GM12892 (cell line): ENCODE data around the gene CDK11B.

Experiments used
- DNase-seq: peaks from one replicate; pipeline ENCODE4 v3.0.0; 2011; ENCODE audit not compliant: insufficient read length
- FAIRE-seq: peaks from 2 replicates; lab custom pipeline; 2011; peaks lifted over from hg19 to GRCh38; lab: Jason Lieb, UNC
- POLR2A ChIP-seq: IDR thresholded peaks from 2 replicates; pipeline ENCODE4 v1.6.1; 2011; ENCODE audit warnings: low read depth, low read length, control low read depth
- POLR2AphosphoS5 ChIP-seq: IDR thresholded peaks from 2 replicates; pipeline ENCODE4 v1.6.1; 2011; ENCODE audit warnings: low read depth, low read length, control low read depth
- TAF1 ChIP-seq: IDR thresholded peaks from 2 replicates; pipeline ENCODE4 v1.6.1; 2011; ENCODE audit warnings: low read depth, mild to moderate bottlenecking, control low read depth, low read length, borderline replicate concordance

Gene CDK11B

DNA sequence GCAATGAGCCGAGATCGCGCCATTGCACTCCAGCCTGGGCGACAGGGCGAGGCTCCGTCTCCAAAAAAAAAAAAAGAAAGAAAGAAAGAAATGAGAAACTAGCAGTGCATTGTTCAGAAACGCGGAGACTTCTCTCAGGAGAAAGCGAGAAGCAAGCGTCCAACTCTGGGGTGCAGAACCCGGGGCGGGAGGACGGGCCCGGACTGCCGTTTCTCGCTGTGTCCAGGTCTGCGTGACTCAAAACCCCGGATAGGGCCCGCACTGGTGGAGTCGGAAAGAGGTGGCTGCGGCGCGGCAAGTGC, 43.9 kb downstream of the CDK11B start:
- no peak for FAIRE-seq
- TF ChIP-seq POLR2A: no peak
- DNase-seq: no peak

- DNase-seq: no peak
- TF ChIP-seq POLR2AphosphoS5 (no peak), TAF1 (no peak), POLR2A (no peak)
- FAIRE-seq: no peak
Measured at GRCh38 chr1:1614204-1614953, 44.4 kb downstream of the CDK11B start.

- FAIRE-seq (no peak), DNase-seq (no peak)
- no peak for TF ChIP-seq TAF1
- TF ChIP-seq POLR2A: no peak
- no peak for TF ChIP-seq POLR2AphosphoS5
Measured at GRCh38 chr1:1613509-1614082, 45.2 kb downstream of the CDK11B start.

DNA sequence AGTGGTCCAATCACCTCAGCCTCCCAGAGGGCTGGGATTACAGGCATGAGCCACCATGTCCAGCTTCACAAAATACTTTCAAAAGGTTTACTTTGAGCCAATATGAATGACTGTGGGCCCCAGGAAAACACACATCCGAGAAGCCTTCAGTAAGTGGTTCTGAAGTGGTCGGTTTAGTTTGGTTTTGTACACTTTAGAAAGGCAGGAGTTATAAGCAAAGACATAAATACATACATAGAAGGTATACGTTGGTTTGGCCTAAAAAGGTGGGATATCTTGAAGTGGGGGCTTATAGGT, 46.8 kb downstream of the CDK11B start:
- FAIRE-seq (no peak), DNase-seq (no peak)
- TF ChIP-seq TAF1 (no peak), POLR2A (no peak), POLR2AphosphoS5 (no peak)

DNA sequence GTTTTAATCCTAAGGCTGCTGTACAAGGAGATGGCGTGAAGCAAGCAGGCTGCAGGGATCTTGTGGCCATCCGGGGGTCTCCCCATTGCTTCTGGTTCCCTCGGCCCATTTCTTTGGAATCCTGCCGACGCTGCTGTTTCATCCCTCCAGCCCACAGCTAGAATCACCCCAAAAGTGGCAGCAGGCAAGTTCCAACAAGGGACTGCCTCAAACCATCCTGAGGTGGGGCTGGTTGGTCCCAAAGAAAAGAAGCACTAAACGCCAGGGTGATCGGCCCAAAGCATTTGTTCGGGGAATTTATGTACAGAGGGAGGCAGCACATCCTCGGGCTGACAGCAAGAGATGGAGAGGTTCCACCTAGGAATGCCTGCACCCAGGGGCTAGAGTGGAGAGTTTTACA, 48.0 kb downstream of the CDK11B start:
- no peak for TF ChIP-seq POLR2AphosphoS5
- no peak for TF ChIP-seq TAF1
- no peak for TF ChIP-seq POLR2A
- DNase-seq (no peak), FAIRE-seq (no peak)

- FAIRE-seq (no peak), DNase-seq (no peak)
- TF ChIP-seq POLR2A (no peak), POLR2AphosphoS5 (no peak), TAF1 (no peak)
Measured at GRCh38 chr1:1609822-1610485, 48.9 kb downstream of the CDK11B start.

DNA sequence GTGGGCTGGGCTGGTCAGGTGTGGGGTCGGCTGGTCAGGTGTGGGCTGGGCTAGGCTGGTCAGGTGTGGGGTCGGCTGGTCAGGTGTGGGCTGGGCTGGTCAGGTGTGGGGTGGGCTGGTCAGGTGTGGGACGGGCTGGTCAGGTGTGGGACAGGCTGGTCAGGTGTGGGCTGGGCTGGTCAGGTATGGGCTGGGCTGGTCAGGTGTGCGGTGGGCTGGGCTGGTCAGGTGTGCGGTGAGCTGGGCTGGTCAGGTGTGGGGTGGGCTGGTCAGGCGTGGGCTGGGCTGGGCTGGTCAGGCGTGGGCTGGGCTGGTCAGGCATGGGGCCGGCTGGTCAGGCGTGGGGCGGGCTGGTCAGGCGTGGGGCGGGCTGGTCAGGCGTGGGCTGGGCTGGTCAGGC, 52.6 kb downstream of the CDK11B start:
- FAIRE-seq: no peak
- TF ChIP-seq POLR2A (no peak), TAF1 (no peak), POLR2AphosphoS5 (no peak)
- DNase-seq: no peak

GRCh38 chr1:1605724-1606123, 53.1 kb downstream of the CDK11B start:
- DNase-seq: no peak

DNA sequence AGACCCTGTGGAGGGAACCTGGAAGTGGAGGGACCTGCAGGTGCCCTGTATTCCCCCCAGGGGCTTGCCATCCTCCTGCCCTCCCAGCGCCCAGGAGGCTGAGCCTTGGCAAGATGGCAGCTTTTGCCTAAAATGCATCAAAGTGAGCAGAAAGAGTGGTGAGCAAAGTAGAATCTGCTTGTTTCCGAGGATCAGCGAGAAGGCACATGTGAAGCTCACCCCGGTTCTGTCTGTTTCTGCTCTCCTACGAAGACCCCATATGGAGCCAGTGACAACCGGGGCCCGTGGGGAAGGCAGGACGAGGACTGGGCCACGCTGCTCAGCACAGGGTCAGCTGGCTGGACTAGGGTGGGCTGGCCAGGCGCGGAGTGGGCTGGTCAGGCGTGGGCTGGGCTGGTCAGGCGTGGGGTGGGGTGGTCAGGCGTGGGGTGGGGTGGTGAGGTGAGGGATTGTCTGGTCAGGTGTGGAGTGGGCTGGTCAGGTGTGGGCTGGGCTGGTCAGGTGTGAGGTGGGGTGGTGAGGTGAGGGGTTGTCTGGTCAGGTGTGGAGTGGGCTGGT, 53.7 kb downstream of the CDK11B start:
- FAIRE-seq (no peak), DNase-seq (no peak)
- TF ChIP-seq POLR2A: no peak

More at GRCh38 chr1:1605724-1606123, 53.1 kb downstream of the CDK11B start:
- FAIRE-seq: no peak
- TF ChIP-seq POLR2A (no peak), TAF1 (no peak), POLR2AphosphoS5 (no peak)

DNA sequence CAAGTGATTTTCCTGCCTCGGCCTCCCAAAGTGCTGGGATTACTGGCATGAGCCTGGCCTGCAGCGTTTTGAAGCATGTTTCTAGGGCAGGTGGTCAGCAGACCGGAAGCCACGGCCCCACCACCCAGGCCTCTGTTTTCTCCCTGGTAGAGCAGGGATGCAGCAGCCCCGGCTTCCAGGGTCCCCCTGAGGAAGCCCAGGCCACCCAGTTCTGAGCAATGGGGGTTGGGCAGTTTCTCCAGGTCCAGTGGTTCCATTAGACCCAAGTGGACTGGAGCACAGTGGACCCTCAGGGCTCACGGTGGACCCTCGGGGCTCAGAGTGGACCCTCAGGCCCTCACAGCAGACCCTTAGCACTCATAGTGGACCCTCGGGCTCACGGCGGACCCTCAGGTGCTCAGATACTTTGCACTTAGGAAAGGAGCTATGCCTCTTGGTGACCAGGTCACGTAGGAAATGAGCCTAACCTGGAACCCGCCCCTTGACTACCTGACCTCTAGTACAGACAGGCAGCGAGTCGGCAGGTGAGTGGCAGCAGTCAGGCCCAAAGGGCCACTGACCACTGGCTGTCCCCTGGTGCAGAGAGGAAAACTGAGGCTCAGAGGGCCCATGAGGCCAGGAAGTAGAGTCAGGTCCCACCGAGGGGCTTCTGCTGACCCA, 54.3 kb downstream of the CDK11B start:
- DNase-seq: no peak
- FAIRE-seq: no peak
- TF ChIP-seq POLR2AphosphoS5 (no peak), TAF1 (no peak)

DNA sequence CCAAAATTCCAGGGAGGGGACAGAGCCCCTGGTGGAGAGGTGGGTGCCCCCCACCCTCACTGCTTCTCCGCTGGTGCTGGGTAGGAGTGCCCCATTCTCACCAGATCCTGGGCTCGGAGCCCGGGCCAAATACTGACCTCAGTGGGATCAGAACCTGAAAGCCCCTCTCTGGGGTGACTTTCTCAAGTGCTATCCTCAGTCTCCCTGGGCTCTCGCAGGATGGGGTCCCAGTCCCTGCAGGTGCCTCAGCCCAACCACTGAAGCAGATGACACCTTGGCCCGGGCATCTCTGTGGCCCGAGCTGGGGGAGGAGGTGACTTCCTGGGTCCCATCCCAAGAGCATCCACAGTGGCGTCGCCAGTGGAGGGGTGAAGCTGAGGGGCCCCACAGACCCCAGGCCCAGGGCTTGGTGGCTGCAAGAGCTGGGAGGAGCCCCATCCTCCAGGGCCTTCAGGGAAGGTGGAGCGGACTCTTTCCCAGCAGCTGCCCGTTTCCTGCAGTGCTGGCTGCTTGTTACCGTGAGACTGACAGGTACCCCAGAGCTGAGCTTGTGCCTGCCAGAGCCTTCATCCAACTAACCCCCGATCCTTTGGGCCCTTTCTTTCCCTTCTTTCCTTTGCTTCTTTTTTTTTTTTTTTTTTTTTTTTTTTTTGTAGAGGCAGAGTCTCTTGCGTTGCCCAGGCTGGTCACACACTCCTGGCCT, 55.0 kb downstream of the CDK11B start:
- FAIRE-seq: no peak
- no peak for DNase-seq
- no peak for TF ChIP-seq TAF1
- TF ChIP-seq POLR2A: no peak
- no peak for TF ChIP-seq POLR2AphosphoS5
